Measurements from ENCODE around the gene COQ9. TPM values are rescaled to one million over a fixed set of nuclear protein-coding genes. Genes with fewer than 3 reads are reported as not detected.
A peak's percentile ranks its signal among the peaks of the same experiment; 100 is the strongest.
"Not testable (repeated sequence)": the region's sequence is repeated elsewhere in the genome, so short reads cannot be mapped to it uniquely, and the experiment has no call there.

Gene COQ9
- total RNA-seq, 1 experiment from 2014 or later, result 54.9 TPM

GRCh38 chr16:57483725-57484514 lies 36.6 kb downstream of the COQ9 start:
- H3K27me3 ChIP-seq, result peaks cover 11% of the 10 kb centered on the region
- no peak for DNase-seq
- no peak overlapping the region for H3K27ac ChIP-seq
- H3K4me3 ChIP-seq, result no peak overlapping the region
- H3K4me1 ChIP-seq, result no peaks in the 10 kb centered on the region; the same call in none of the 2 replicates
- no peaks in the 10 kb centered on the region for H3K9me3 ChIP-seq (replicated peaks)
- no peaks in the 10 kb centered on the region for H3K36me3 ChIP-seq

- Histone ChIP-seq H3K4me3 (no peak overlapping the region), H3K36me3 (no peaks in the 10 kb centered on the region), H3K9me3 (replicated peaks) (no peaks in the 10 kb centered on the region), H3K27ac (no peak overlapping the region), H3K4me1 (no peaks in the 10 kb centered on the region; the same call in 1 of the 2 replicates), H3K27me3 (peaks cover 11% of the 10 kb centered on the region)
- DNase-seq, result no peak
Measured at GRCh38 chr16:57484515-57485005, 37.3 kb downstream of the COQ9 start.

GRCh38 chr16:57485091-57485915 lies 38.0 kb downstream of the COQ9 start:
- Histone ChIP-seq H3K27ac (no peak overlapping the region), H3K36me3 (no peaks in the 10 kb centered on the region), H3K4me1 (no peaks in the 10 kb centered on the region; the same call in 1 of the 2 replicates), H3K9me3 (replicated peaks) (no peaks in the 10 kb centered on the region), H3K27me3 (peaks cover 11% of the 10 kb centered on the region), H3K4me3 (peak overlapping the region; percentile 81)
- no peak for DNase-seq

- H3K36me3 ChIP-seq, result no peaks in the 10 kb centered on the region
- no peaks in the 10 kb centered on the region; the same call in 1 of the 2 replicates for H3K4me1 ChIP-seq
- peak within 1 kb of the TSS; percentile 81 for H3K4me3 ChIP-seq
- H3K9me3 ChIP-seq (replicated peaks), result no peaks in the 10 kb centered on the region
- peaks cover 11% of the 10 kb centered on the region for H3K27me3 ChIP-seq
- peak; percentile 84 to 86 for DNase-seq
- no peak within 1 kb of the TSS for H3K27ac ChIP-seq
Measured at GRCh38 chr16:57485916-57486857, 38.9 kb downstream of the COQ9 start, which contains the start of gene DOK4. Gene DOK4, minus strand, starts transcription at chr16:57486493. Its CDS starts 6,986 bp downstream, at chr16:57479507.

GRCh38 chr16:57486858-57487834 lies 39.9 kb downstream of the COQ9 start:
- H3K36me3 ChIP-seq, result no peaks in the 10 kb centered on the region
- H3K4me1 ChIP-seq, result no peaks in the 10 kb centered on the region; the same call in 1 of the 2 replicates
- H3K27me3 ChIP-seq, result peaks cover 19% of the 10 kb centered on the region
- DNase-seq, result no peak
- peak overlapping the region; percentile 81 for H3K4me3 ChIP-seq
- no peaks in the 10 kb centered on the region for H3K9me3 ChIP-seq (replicated peaks)
- H3K27ac ChIP-seq, result no peak overlapping the region

GRCh38 chr16:57489229-57489628 lies 42.0 kb downstream of the COQ9 start:
- no peak overlapping the region for H3K27ac ChIP-seq
- H3K4me1 ChIP-seq, result no peaks in the 10 kb centered on the region; the same call in 1 of the 2 replicates
- H3K9me3 ChIP-seq (replicated peaks), result no peaks in the 10 kb centered on the region
- no peaks in the 10 kb centered on the region for H3K36me3 ChIP-seq
- no peak for DNase-seq
- H3K4me3 ChIP-seq, result no peak overlapping the region
- H3K27me3 ChIP-seq, result peaks cover 21% of the 10 kb centered on the region

GRCh38 chr16:57493767-57494166 lies 46.5 kb downstream of the COQ9 start:
- Histone ChIP-seq H3K4me3 (no peak overlapping the region), H3K27me3 (peaks cover 18% of the 10 kb centered on the region; the same call in 1 of the 2 replicates), H3K36me3 (no peaks in the 10 kb centered on the region), H3K9me3 (replicated peaks) (no peaks in the 10 kb centered on the region), H3K4me1 (no peaks in the 10 kb centered on the region), H3K27ac (no peak overlapping the region)
- no peak for DNase-seq

GRCh38 chr16:57497121-57497520 lies 49.8 kb downstream of the COQ9 start:
- Histone ChIP-seq H3K27ac (no peak overlapping the region), H3K4me1 (peaks cover 3% of the 10 kb centered on the region; the same call in 1 of the 2 replicates), H3K36me3 (no peaks in the 10 kb centered on the region), H3K4me3 (no peak overlapping the region), H3K27me3 (peaks cover 38% of the 10 kb centered on the region), H3K9me3 (replicated peaks) (no peaks in the 10 kb centered on the region)
- DNase-seq, result no peak

GRCh38 chr16:57498031-57498430 lies 50.8 kb downstream of the COQ9 start:
- H3K4me3 ChIP-seq, result no peak overlapping the region
- peaks cover 40% of the 10 kb centered on the region for H3K27me3 ChIP-seq
- no peak for DNase-seq
- no peak overlapping the region for H3K27ac ChIP-seq
- H3K9me3 ChIP-seq (replicated peaks), result no peaks in the 10 kb centered on the region
- no peaks in the 10 kb centered on the region for H3K36me3 ChIP-seq
- peaks cover 3% of the 10 kb centered on the region; the same call in 1 of the 2 replicates for H3K4me1 ChIP-seq

- not testable (repeated sequence) for H3K4me3 ChIP-seq; H3K36me3 ChIP-seq; H3K9me3 ChIP-seq (replicated peaks); DNase-seq; H3K27ac ChIP-seq; H3K4me1 ChIP-seq
- H3K27me3 ChIP-seq, result peaks cover 52% of the 10 kb centered on the region
Measured at GRCh38 chr16:57499941-57500340, 52.7 kb downstream of the COQ9 start.

- Histone ChIP-seq H3K9me3 (replicated peaks) (no peaks in the 10 kb centered on the region), H3K4me3 (no peak overlapping the region), H3K4me1 (peaks cover 3% of the 10 kb centered on the region; the same call in 1 of the 2 replicates), H3K36me3 (no peaks in the 10 kb centered on the region), H3K27me3 (peaks cover 59% of the 10 kb centered on the region), H3K27ac (no peak overlapping the region)
- no peak for DNase-seq
Measured at GRCh38 chr16:57500578-57501111, 53.4 kb downstream of the COQ9 start.

GRCh38 chr16:57501492-57501891 lies 54.2 kb downstream of the COQ9 start:
- H3K4me1 ChIP-seq, result peaks cover 3% of the 10 kb centered on the region; the same call in 1 of the 2 replicates
- DNase-seq, result no peak
- no peaks in the 10 kb centered on the region for H3K9me3 ChIP-seq (replicated peaks)
- H3K36me3 ChIP-seq, result no peaks in the 10 kb centered on the region
- H3K4me3 ChIP-seq, result no peak overlapping the region
- H3K27me3 ChIP-seq, result peaks cover 62% of the 10 kb centered on the region
- no peak overlapping the region for H3K27ac ChIP-seq
